HepG2 (cell line): ENCODE measurements around the gene AARS2. TPM values are rescaled to one million over a fixed set of nuclear protein-coding genes. Genes with fewer than 3 reads are reported as not detected.
A peak's percentile ranks its signal among the peaks of the same experiment; 100 is the strongest.

Source experiments
- ATRX ChIP-seq: sonication (generic); formaldehyde crosslinking; IDR thresholded peaks from 2 replicates; pipeline ENCODE4 v1.4.0; 2020; ENCODE audit warnings: missing genetic modification reagents, borderline replicate concordance
- FOXC1 ChIP-seq: sonication (generic); formaldehyde crosslinking; IDR thresholded peaks from 2 replicates; pipeline ENCODE4 v1.8.0; 2022; ENCODE audit warnings: mild to moderate bottlenecking, missing genetic modification reagents, borderline replicate concordance
- HDAC1 ChIP-seq: sonication (generic); formaldehyde crosslinking; IDR thresholded peaks from 2 replicates; pipeline ENCODE4 v1.5.1; 2020; ENCODE audit warnings: mild to moderate bottlenecking, missing genetic modification reagents
- KDM3A ChIP-seq: IDR thresholded peaks from 2 replicates; pipeline ENCODE4 v1.6.1; 2018; ENCODE audit warnings: low read depth, missing compliant biosample characterization
- SMYD3 ChIP-seq: sonication (generic); formaldehyde crosslinking; IDR thresholded peaks from 2 replicates; pipeline ENCODE4 v1.8.1; 2023; ENCODE audit warnings: mild to moderate bottlenecking, missing genetic modification reagents
- SRF ChIP-seq: IDR thresholded peaks from 2 replicates; pipeline ENCODE4 v1.6.1; 2011; ENCODE audit warnings: mild to moderate bottlenecking, low read depth, low read length, moderate library complexity
- ZBTB8A ChIP-seq: sonication (generic); formaldehyde crosslinking; IDR thresholded peaks from 2 replicates; pipeline ENCODE4 v1.4.0; 2020; ENCODE audit warnings: mild to moderate bottlenecking, low read depth, missing genetic modification reagents, borderline replicate concordance
- ZNF230 ChIP-seq: sonication (generic); formaldehyde crosslinking; IDR thresholded peaks from 2 replicates; pipeline ENCODE4 v1.4.0; 2020; ENCODE audit warnings: mild to moderate bottlenecking, missing genetic modification reagents
- ZNF333 ChIP-seq: sonication (generic); formaldehyde crosslinking; IDR thresholded peaks from 2 replicates; pipeline ENCODE4 v1.4.0; 2020; ENCODE audit warnings: mild to moderate bottlenecking, missing genetic modification reagents, borderline replicate concordance
- ZNF850 ChIP-seq: sonication (generic); formaldehyde crosslinking; conservative IDR thresholded peaks from 2 replicates; pipeline ENCODE4 v1.9.0; 2021; ENCODE audit warnings: mild to moderate bottlenecking, missing genetic modification reagents
- polyA plus RNA-seq, 8 experiments: library from polyadenylated mRNA; depleted of rRNA in 3 of 8; stranded (reverse) in 7 of 8; unstranded in 1 of 8; fragments of >200 nt; fragmentation: Illumina TruSeq in 4 of 8; extraction: Trizol in 4 of 8; gene quantifications; 2 replicates each; pipeline versions ENCODE4 v1.2.1 to v1.2.3, GENCODE V29; 2011 to 2016; ENCODE audit warnings: low read depth in 4 of 8, missing spikeins in 1 of 8, mixed read lengths in 1 of 8; ENCODE audit not compliant: insufficient read depth in 1 of 8
- total RNA-seq, 5 experiments: library from RNA; depleted of rRNA; stranded (reverse); fragments of >200 nt; fragmentation: Illumina TruSeq; extraction: Trizol; gene quantifications; 2 replicates each; pipeline ENCODE4 v1.2.3, GENCODE V29; 2016; ENCODE audit warnings: low read depth in 1 of 5
- TF ChIP-seq, protein P1 (sequence below): sonication (generic); formaldehyde crosslinking; IDR thresholded peaks from 2 replicates; pipeline ENCODE4 v1.8.0; 2022; ENCODE audit warnings: mild to moderate bottlenecking, missing genetic modification reagents, moderate library complexity
- TF ChIP-seq, protein P2 (sequence below): sonication (generic); formaldehyde crosslinking; IDR thresholded peaks from 2 replicates; pipeline ENCODE4 v1.5.0; 2020; ENCODE audit warnings: mild to moderate bottlenecking, missing genetic modification reagents
- TF ChIP-seq, protein P3 (sequence below): sonication (generic); formaldehyde crosslinking; IDR thresholded peaks from 2 replicates; pipeline ENCODE4 v1.4.0; 2020; ENCODE audit warnings: missing genetic modification reagents, borderline replicate concordance
- TF ChIP-seq, protein P4 (sequence below): sonication (generic); formaldehyde crosslinking; IDR thresholded peaks from one replicate; pipeline ENCODE4 v1.5.1; 2020; ENCODE audit warnings: mild to moderate bottlenecking, missing genetic modification reagents; ENCODE audit errors: not compliant biosample characterization

The AARS2 gene
- total and polyA plus RNA-seq, 2 of the 13 experiments (the other 11 are each of a cell fraction or from before 2014, with no cell fraction given) = 7.5 to 24.1 TPM

DNA sequence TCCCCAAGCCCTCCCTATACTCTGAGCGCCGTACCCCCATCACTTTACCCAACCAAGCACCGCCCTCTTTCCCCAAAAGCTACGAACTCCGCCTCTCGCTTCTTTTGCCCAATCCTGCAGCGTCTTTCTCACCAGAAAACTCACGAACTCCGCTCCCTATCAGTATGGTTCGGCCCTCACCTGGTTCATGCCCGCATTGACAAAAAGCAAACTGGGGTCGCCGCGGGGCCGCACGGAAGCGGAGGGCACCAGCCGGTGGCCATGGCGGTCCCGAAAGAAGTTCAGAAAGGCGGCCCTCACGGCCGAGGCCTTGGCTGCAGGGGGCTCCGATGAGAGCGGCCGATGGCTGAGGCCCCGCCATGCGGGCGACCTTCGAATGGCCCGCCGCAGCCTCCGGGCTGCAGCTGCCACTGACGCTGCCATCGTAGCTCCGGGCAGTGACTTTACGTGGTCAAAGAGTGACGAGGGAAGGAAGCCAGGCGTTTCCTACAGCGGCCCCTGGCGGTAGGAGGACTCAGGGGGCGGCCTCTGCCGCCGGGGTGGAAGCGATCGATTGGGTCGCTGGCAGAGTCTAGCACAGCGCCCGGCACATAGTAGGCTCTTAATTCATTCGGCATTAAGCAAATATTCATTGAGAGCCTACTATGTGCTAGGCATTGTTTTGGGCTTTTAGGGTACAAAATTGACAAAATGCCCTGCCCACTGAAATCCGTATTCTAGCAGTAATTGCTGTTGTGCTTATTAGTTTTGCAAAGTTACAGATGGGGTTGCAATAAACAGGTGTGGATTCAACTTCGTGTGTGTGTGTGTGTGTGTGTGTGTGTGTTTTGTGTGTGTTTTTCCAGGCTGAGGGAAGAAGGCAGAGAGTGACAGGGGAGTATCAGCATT lies at the start of gene AARS2 (continued):
- peak; percentile 98 for TF ChIP-seq ZNF230 (CRISPR knock-in tag)
- TF ChIP-seq, protein P1, sequence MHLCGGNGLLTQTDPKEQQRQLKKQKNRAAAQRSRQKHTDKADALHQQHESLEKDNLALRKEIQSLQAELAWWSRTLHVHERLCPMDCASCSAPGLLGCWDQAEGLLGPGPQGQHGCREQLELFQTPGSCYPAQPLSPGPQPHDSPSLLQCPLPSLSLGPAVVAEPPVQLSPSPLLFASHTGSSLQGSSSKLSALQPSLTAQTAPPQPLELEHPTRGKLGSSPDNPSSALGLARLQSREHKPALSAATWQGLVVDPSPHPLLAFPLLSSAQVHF (CRISPR knock-in tag) = peak; percentile 86; the same call in 1 of the 2 replicates
- peak; percentile 84; the same call in 1 of the 2 replicates for TF ChIP-seq SMYD3
- TF ChIP-seq ZBTB8A (CRISPR knock-in tag) = 0 out of 2 replicates have a peak, but pooled peaks have one; percentile 56
- TF ChIP-seq, protein P2, sequence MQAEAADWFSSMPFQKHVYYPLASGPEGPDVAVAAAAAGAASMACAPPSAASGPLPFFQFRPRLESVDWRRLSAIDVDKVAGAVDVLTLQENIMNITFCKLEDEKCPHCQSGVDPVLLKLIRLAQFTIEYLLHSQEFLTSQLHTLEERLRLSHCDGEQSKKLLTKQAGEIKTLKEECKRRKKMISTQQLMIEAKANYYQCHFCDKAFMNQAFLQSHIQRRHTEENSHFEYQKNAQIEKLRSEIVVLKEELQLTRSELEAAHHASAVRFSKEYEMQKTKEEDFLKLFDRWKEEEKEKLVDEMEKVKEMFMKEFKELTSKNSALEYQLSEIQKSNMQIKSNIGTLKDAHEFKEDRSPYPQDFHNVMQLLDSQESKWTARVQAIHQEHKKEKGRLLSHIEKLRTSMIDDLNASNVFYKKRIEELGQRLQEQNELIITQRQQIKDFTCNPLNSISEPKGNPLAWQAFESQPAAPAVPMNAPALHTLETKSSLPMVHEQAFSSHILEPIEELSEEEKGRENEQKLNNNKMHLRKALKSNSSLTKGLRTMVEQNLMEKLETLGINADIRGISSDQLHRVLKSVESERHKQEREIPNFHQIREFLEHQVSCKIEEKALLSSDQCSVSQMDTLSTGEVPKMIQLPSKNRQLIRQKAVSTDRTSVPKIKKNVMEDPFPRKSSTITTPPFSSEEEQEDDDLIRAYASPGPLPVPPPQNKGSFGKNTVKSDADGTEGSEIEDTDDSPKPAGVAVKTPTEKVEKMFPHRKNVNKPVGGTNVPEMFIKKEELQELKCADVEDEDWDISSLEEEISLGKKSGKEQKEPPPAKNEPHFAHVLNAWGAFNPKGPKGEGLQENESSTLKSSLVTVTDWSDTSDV = peak; percentile 98
- peak; percentile 39; the same call in 1 of the 2 replicates for TF ChIP-seq ATRX (CRISPR knock-in tag)
- no peak for TF ChIP-seq SRF
- peak; percentile 40; the same call in 1 of the 2 replicates for TF ChIP-seq ZNF850 (CRISPR knock-in tag)
- peak; percentile 99 for TF ChIP-seq HDAC1
- TF ChIP-seq FOXC1 (CRISPR knock-in tag) = peak; percentile 98; the same call in 1 of the 2 replicates
- TF ChIP-seq, protein P3, sequence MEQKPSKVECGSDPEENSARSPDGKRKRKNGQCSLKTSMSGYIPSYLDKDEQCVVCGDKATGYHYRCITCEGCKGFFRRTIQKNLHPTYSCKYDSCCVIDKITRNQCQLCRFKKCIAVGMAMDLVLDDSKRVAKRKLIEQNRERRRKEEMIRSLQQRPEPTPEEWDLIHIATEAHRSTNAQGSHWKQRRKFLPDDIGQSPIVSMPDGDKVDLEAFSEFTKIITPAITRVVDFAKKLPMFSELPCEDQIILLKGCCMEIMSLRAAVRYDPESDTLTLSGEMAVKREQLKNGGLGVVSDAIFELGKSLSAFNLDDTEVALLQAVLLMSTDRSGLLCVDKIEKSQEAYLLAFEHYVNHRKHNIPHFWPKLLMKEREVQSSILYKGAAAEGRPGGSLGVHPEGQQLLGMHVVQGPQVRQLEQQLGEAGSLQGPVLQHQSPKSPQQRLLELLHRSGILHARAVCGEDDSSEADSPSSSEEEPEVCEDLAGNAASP (CRISPR knock-in tag) = peak; percentile 85
- peak; percentile 89; the same call in 1 of the 2 replicates for TF ChIP-seq ZNF333 (CRISPR knock-in tag)
- TF ChIP-seq, protein P4, sequence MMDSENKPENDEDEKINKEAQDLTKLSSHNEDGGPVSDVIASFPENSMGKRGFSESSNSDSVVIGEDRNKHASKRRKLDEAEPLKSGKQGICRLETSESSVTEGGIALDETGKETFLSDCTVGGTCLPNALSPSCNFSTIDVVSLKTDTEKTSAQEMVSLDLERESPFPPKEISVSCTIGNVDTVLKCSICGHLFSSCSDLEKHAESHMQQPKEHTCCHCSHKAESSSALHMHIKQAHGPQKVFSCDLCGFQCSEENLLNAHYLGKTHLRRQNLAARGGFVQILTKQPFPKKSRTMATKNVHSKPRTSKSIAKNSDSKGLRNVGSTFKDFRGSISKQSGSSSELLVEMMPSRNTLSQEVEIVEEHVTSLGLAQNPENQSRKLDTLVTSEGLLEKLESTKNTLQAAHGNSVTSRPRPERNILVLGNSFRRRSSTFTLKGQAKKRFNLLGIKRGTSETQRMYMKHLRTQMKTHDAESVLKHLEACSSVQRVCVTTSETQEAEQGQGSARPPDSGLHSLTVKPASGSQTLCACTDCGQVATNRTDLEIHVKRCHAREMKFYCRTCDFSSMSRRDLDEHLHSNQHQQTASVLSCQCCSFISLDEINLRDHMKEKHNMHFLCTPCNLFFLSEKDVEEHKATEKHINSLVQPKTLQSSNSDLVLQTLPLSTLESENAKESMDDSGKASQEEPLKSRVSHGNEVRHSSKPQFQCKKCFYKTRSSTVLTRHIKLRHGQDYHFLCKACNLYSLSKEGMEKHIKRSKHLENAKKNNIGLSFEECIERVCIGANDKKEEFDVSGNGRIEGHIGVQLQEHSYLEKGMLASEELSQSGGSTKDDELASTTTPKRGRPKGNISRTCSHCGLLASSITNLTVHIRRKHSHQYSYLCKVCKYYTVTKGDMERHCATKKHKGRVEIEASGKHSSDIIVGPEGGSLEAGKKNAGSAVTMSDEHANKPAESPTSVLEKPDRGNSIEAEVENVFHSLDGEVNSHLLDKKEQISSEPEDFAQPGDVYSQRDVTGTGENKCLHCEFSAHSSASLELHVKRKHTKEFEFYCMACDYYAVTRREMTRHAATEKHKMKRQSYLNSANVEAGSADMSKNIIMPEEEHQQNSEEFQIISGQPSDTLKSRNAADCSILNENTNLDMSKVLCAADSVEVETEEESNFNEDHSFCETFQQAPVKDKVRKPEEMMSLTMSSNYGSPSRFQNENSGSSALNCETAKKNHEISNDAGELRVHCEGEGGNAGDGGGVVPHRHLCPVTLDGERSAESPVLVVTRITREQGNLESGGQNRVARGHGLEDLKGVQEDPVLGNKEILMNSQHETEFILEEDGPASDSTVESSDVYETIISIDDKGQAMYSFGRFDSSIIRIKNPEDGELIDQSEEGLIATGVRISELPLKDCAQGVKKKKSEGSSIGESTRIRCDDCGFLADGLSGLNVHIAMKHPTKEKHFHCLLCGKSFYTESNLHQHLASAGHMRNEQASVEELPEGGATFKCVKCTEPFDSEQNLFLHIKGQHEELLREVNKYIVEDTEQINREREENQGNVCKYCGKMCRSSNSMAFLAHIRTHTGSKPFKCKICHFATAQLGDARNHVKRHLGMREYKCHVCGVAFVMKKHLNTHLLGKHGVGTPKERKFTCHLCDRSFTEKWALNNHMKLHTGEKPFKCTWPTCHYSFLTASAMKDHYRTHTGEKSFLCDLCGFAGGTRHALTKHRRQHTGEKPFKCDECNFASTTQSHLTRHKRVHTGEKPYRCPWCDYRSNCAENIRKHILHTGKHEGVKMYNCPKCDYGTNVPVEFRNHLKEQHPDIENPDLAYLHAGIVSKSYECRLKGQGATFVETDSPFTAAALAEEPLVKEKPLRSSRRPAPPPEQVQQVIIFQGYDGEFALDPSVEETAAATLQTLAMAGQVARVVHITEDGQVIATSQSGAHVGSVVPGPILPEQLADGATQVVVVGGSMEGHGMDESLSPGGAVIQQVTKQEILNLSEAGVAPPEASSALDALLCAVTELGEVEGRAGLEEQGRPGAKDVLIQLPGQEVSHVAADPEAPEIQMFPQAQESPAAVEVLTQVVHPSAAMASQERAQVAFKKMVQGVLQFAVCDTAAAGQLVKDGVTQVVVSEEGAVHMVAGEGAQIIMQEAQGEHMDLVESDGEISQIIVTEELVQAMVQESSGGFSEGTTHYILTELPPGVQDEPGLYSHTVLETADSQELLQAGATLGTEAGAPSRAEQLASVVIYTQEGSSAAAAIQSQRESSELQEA (CRISPR knock-in tag) = peak; percentile 94
- TF ChIP-seq KDM3A (CRISPR knock-in tag) = peak; percentile 99
